Upper lobe of left lung (tissue), 4 donors: Measurements from ENCODE around the gene TNXB.

Source experiments
- CTCF ChIP-seq, 6 experiments: fragments of 450-650 bp in 4 of 6; fragments of 200-600 bp in 2 of 6; sonication (generic) in 2 of 6; IDR thresholded peaks; one replicate each; pipeline ENCODE4 v1.5.1; 2016 to 2019; ENCODE audit warnings: antibody characterized with exemption in 6 of 6
- EP300 ChIP-seq, 4 donors: sonication (generic); formaldehyde crosslinking; IDR thresholded peaks; one replicate each; pipeline ENCODE4 v1.5.1; 2017; ENCODE audit warnings: antibody characterized with exemption in 4 of 4, control low read depth in 2 of 4

GRCh38 chr6:32112431-32112980 is 3.4 kb upstream of the TNXB start:
- no peak for TF ChIP-seq EP300 (IDR thresholded peaks at IDR 0.05)
- TF ChIP-seq CTCF (IDR thresholded peaks at IDR 0.05) = no peak
